Neural progenitor cell (in vitro differentiated cells): ENCODE measurements around the gene THSD4. TPM values are rescaled to one million over a fixed set of nuclear protein-coding genes. Genes with fewer than 3 reads are reported as not detected.

Experiments used
- DNase-seq: peaks from one replicate; pipeline ENCODE4 v3.0.0-alpha.2; 2016; ENCODE audit warnings: low spot score
- H2AFZ ChIP-seq: fragments of 200-600 bp; sonication (generic); replicated peaks from 2 replicates; pipeline ENCODE4 v1.6.1; 2016; ENCODE audit warnings: antibody characterized with exemption
- H3F3A ChIP-seq: fragments of 200-600 bp; sonication (generic); 2 replicates; pipeline ENCODE4 v1.6.1; 2016; ENCODE audit warnings: antibody characterized with exemption, low read depth
- H3K27ac ChIP-seq: fragments of 200-600 bp; sonication (generic); 2 replicates; pipeline ENCODE4 v1.5.1; 2016; ENCODE audit warnings: mild to moderate bottlenecking
- H3K27me3 ChIP-seq: fragments of 200-600 bp; sonication (generic); 2 replicates; pipeline ENCODE4 v1.6.1; 2016; ENCODE audit warnings: mild to moderate bottlenecking, moderate library complexity
- H3K36me3 ChIP-seq: fragments of 200-600 bp; sonication (generic); 2 replicates; pipeline ENCODE4 v1.5.1; 2016
- H3K4me1 ChIP-seq: fragments of 200-600 bp; sonication (generic); 2 replicates; pipeline ENCODE4 v1.6.1; 2016; ENCODE audit warnings: mixed run types
- H3K4me2 ChIP-seq: fragments of 200-600 bp; sonication (generic); 2 replicates; pipeline ENCODE4 v1.6.1; 2016
- H3K4me3 ChIP-seq: fragments of 200-600 bp; sonication (generic); 2 replicates; pipeline ENCODE4 v1.5.1; 2016
- H3K79me2 ChIP-seq: fragments of 200-600 bp; sonication (generic); 2 replicates; pipeline ENCODE4 v1.6.1; 2016; ENCODE audit warnings: low read depth
- H3K9ac ChIP-seq: fragments of 200-600 bp; sonication (generic); 2 replicates; pipeline ENCODE4 v1.6.1; 2016
- H3K9me3 ChIP-seq: fragments of 200-600 bp; sonication (generic); 2 replicates; pipeline ENCODE4 v1.5.1; 2016; ENCODE audit warnings: low read depth
- H4K20me1 ChIP-seq: fragments of 200-600 bp; sonication (generic); 2 replicates; pipeline ENCODE4 v1.6.1; 2016; ENCODE audit warnings: low read depth
- H3K27ac Mint-ChIP-seq: 3 replicates; pipeline ENCODE4 v1.8.0; 2021; ENCODE audit warnings: mixed read lengths
- H3K27me3 Mint-ChIP-seq: 2 replicates; pipeline ENCODE4 v1.8.0; 2022; ENCODE audit warnings: low read depth, mild to moderate bottlenecking, inconsistent platforms, moderate library complexity, mixed read lengths; ENCODE audit not compliant: insufficient read depth
- H3K36me3 Mint-ChIP-seq: 3 replicates; pipeline ENCODE4 v1.8.0; 2021; ENCODE audit warnings: mixed read lengths
- H3K4me1 Mint-ChIP-seq: 3 replicates; pipeline ENCODE4 v1.8.0; 2021; ENCODE audit warnings: mixed read lengths
- H3K4me3 Mint-ChIP-seq: 3 replicates; pipeline ENCODE4 v1.8.0; 2021; ENCODE audit warnings: mild to moderate bottlenecking, moderate library complexity, mixed read lengths
- H3K9me3 Mint-ChIP-seq: 3 replicates; pipeline ENCODE4 v1.8.0; 2020; ENCODE audit warnings: mixed read lengths
- CTCF ChIP-seq: fragments of 200-600 bp; sonication (generic); IDR thresholded peaks from 2 replicates; pipeline ENCODE4 v1.5.1; 2017; ENCODE audit warnings: antibody characterized with exemption, mild to moderate bottlenecking
- EZH2 ChIP-seq: fragments of 200-600 bp; sonication (generic); IDR thresholded peaks from 2 replicates; pipeline ENCODE4 v1.6.1; 2017; ENCODE audit warnings: antibody characterized with exemption, mild to moderate bottlenecking, moderate library complexity
- EZH2phosphoT487 ChIP-seq: fragments of 200-600 bp; sonication (generic); IDR thresholded peaks from 2 replicates; pipeline ENCODE4 v1.6.1; 2017; ENCODE audit warnings: antibody characterized with exemption
- total RNA-seq: library from RNA; depleted of rRNA; stranded (reverse); fragments of >200 nt; gene quantifications from 2 replicates; pipeline ENCODE4 v1.2.3, GENCODE V29; 2015; ENCODE audit warnings: low replicate concordance

THSD4 gene
- total RNA-seq, 1 donor from 2014 or later = 2.4 TPM

- Mint-ChIP-seq H3K36me3 (no peaks in the 10 kb centered on the region), H3K4me1 (peaks cover 23% of the 10 kb centered on the region), H3K27ac (no peak overlapping the region), H3K9me3 (no peaks in the 10 kb centered on the region), H3K4me3 (no peak overlapping the region), H3K27me3 (peaks cover 15% of the 10 kb centered on the region)
- H3K36me3 ChIP-seq = no peaks in the 10 kb centered on the region
- H2AFZ ChIP-seq = no peak overlapping the region
- H3K4me2 ChIP-seq = no peak overlapping the region
- no peaks in the 10 kb centered on the region for H3K27me3 ChIP-seq
- H4K20me1 ChIP-seq = no peaks in the 10 kb centered on the region
- H3K79me2 ChIP-seq = no peaks in the 10 kb centered on the region
- H3K4me3 ChIP-seq = no peak overlapping the region
- TF ChIP-seq EZH2 = no peak
- no peak for TF ChIP-seq EZH2phosphoT487
- no peak for TF ChIP-seq CTCF
- peaks cover 26% of the 10 kb centered on the region for H3K4me1 ChIP-seq
- no peak overlapping the region for H3K27ac ChIP-seq
- no peaks in the 10 kb centered on the region for H3K9me3 ChIP-seq
- no peak overlapping the region for H3K9ac ChIP-seq
- H3F3A ChIP-seq = no peaks in the 10 kb centered on the region
- no peak for DNase-seq
Measured at GRCh38 chr15:71231758-71232157, 116.5 kb downstream of the THSD4 start.

- Mint-ChIP-seq H3K27me3 (peaks cover 15% of the 10 kb centered on the region), H3K4me1 (peaks cover 17% of the 10 kb centered on the region), H3K27ac (no peak overlapping the region), H3K9me3 (no peaks in the 10 kb centered on the region), H3K36me3 (no peaks in the 10 kb centered on the region), H3K4me3 (no peak overlapping the region)
- H3K27me3 ChIP-seq = no peaks in the 10 kb centered on the region
- no peak overlapping the region for H3K27ac ChIP-seq
- H4K20me1 ChIP-seq = no peaks in the 10 kb centered on the region
- H3K9me3 ChIP-seq = no peaks in the 10 kb centered on the region
- H2AFZ ChIP-seq = no peak overlapping the region
- peaks cover 21% of the 10 kb centered on the region for H3K4me1 ChIP-seq
- no peak for DNase-seq
- no peak overlapping the region for H3K4me2 ChIP-seq
- TF ChIP-seq CTCF = no peak
- TF ChIP-seq EZH2 = no peak
- TF ChIP-seq EZH2phosphoT487 = no peak
- no peaks in the 10 kb centered on the region for H3K36me3 ChIP-seq
- H3K79me2 ChIP-seq = no peaks in the 10 kb centered on the region
- no peak overlapping the region for H3K4me3 ChIP-seq
- H3K9ac ChIP-seq = no peak overlapping the region
- H3F3A ChIP-seq = no peaks in the 10 kb centered on the region
Measured at GRCh38 chr15:71232411-71232810, 117.1 kb downstream of the THSD4 start.

GRCh38 chr15:71237456-71238188, 122.4 kb downstream of the THSD4 start:
- peaks cover 6% of the 10 kb centered on the region for H3K4me1 Mint-ChIP-seq
- H3K36me3 Mint-ChIP-seq = no peaks in the 10 kb centered on the region
- Histone ChIP-seq H3F3A (no peaks in the 10 kb centered on the region), H3K9ac (no peak overlapping the region), H2AFZ (no peak overlapping the region), H3K9me3 (no peaks in the 10 kb centered on the region), H3K27me3 (no peaks in the 10 kb centered on the region), H3K4me3 (no peak overlapping the region), H3K79me2 (no peaks in the 10 kb centered on the region), H3K4me2 (no peak overlapping the region), H4K20me1 (no peaks in the 10 kb centered on the region), H3K4me1 (peaks cover 6% of the 10 kb centered on the region), H3K27ac (no peak overlapping the region), H3K36me3 (no peaks in the 10 kb centered on the region)
- H3K27ac Mint-ChIP-seq = no peak overlapping the region
- H3K4me3 Mint-ChIP-seq = no peak overlapping the region
- TF ChIP-seq EZH2 (no peak), EZH2phosphoT487 (no peak), CTCF (no peak)
- no peak for DNase-seq
- H3K27me3 Mint-ChIP-seq = peaks cover 13% of the 10 kb centered on the region
- no peaks in the 10 kb centered on the region for H3K9me3 Mint-ChIP-seq
